T-cell (primary cell): ENCODE data around the gene KLF5. TPM values are rescaled to one million over a fixed set of nuclear protein-coding genes. Genes with fewer than 3 reads are reported as not detected.

Experiments
- ATAC-seq, 4 experiments: fragments of 200-7000 bp in 3 of 4; fragments of 150-1000 bp in 1 of 4; cut with Tn5 transposase; replicated peaks in 1 of 4; 1 replicate in 3 of 4; 2 replicates in 1 of 4; pipeline ENCODE4 v1.10.0; 2021; ENCODE audit warnings: moderate library complexity in 3 of 4, mild to moderate bottlenecking in 2 of 4, moderate number of reproducible peaks in 1 of 4
- CTCF ChIA-PET, 2 donors: fragments of 300-600 bp; sonication (Branson Sonifier 250); formaldehyde crosslinking; loops; one replicate each; lab custom pipeline; 2022; ENCODE audit warnings: antibody characterized with exemption in 2 of 2; lab: Charles Lee
- POLR2A ChIA-PET, 2 donors: fragments of 300-600 bp; sonication (Branson Sonifier 250); formaldehyde crosslinking; loops; one replicate each; lab custom pipeline; 2022; ENCODE audit warnings: antibody characterized with exemption in 2 of 2; lab: Charles Lee
- DNase-seq, 35 experiments: peaks; one replicate each; pipeline versions ENCODE4 v3.0.0 to v3.0.0-alpha.2; 2013 to 2023
- H3K27ac ChIP-seq: one replicate; pipeline ENCODE4 v1.5.1; 2013; ENCODE audit warnings: low read length
- H3K27me3 ChIP-seq, 2 experiments: replicated peaks in 1 of 2; 1 replicate in 1 of 2; 2 replicates in 1 of 2; pipeline versions ENCODE4 v1.6.1 to v1.7.0; 2013; ENCODE audit warnings: low read length in 1 of 2, mixed read lengths in 1 of 2; ENCODE audit not compliant: control insufficient read depth in 2 of 2, insufficient read depth in 2 of 2; ENCODE audit errors: extremely low read depth in 1 of 2
- H3K36me3 ChIP-seq, 2 donors: 1 replicate in 1 of 2; 2 replicates in 1 of 2; pipeline versions ENCODE4 v1.6.1 to v1.7.0; 2013; ENCODE audit warnings: low read length in 1 of 2; ENCODE audit not compliant: control insufficient read depth in 2 of 2, insufficient read depth in 1 of 2; ENCODE audit errors: extremely low read depth in 1 of 2
- H3K4me1 ChIP-seq, 2 experiments: 1 replicate in 1 of 2; 2 replicates in 1 of 2; pipeline versions ENCODE4 v1.6.1 to v1.7.0; 2013; ENCODE audit warnings: low read length in 2 of 2, mixed read lengths in 1 of 2; ENCODE audit not compliant: insufficient read depth in 2 of 2, control insufficient read depth in 1 of 2; ENCODE audit errors: extremely low read depth in 1 of 2
- H3K4me3 ChIP-seq, 2 donors: 1 replicate in 1 of 2; 2 replicates in 1 of 2; pipeline versions ENCODE4 v1.5.1 to v1.7.0; 2013; ENCODE audit warnings: mild to moderate bottlenecking in 2 of 2, low read length in 1 of 2, moderate library complexity in 1 of 2; ENCODE audit not compliant: control insufficient read depth in 1 of 2; ENCODE audit errors: extremely low read depth in 1 of 2
- H3K9me3 ChIP-seq: 2 replicates; pipeline ENCODE4 v1.7.0; 2013
- H3K27ac Mint-ChIP-seq, 2 donors: one replicate each; pipeline ENCODE4 v1.8.0; 2020 to 2021; ENCODE audit warnings: mild to moderate bottlenecking in 2 of 2, mixed read lengths in 2 of 2
- H3K27me3 Mint-ChIP-seq, 2 donors: one replicate each; pipeline ENCODE4 v1.8.0; 2021 to 2022; ENCODE audit warnings: mixed read lengths in 2 of 2
- H3K36me3 Mint-ChIP-seq: one replicate; pipeline ENCODE4 v1.8.0; 2021; ENCODE audit warnings: mixed read lengths
- H3K4me1 Mint-ChIP-seq, 3 donors: one replicate each; pipeline ENCODE4 v1.8.0; 2020 to 2022; ENCODE audit warnings: mixed read lengths in 3 of 3, mild to moderate bottlenecking in 1 of 3
- H3K4me3 Mint-ChIP-seq, 3 donors: one replicate each; pipeline ENCODE4 v1.8.0; 2020 to 2022; ENCODE audit warnings: mild to moderate bottlenecking in 3 of 3, mixed read lengths in 3 of 3, moderate library complexity in 3 of 3
- H3K9me3 Mint-ChIP-seq, 3 donors: one replicate each; pipeline ENCODE4 v1.8.0; 2020 to 2022; ENCODE audit warnings: mixed read lengths in 3 of 3
- WGBS: methylation state at CpG from one replicate; pipeline ENCODE4 v1.1.5; 2013; ENCODE audit warnings: missing lambda C conversion rate; ENCODE audit not compliant: insufficient coverage; 5-methylcytosine and 5-hydroxymethylcytosine counted together
- total RNA-seq, 35 experiments: library from RNA in 6 of 35; stranded (reverse) in 6 of 35; fragments of 120-200 nt in 1 of 35; gene quantifications; one replicate each; pipeline versions ENCODE4 v1.2.1 to v1.2.4 and lab custom pipeline; 2013 to 2026

Gene KLF5
- total RNA-seq, 5 donors from 2014 or later (not counting 1 experiment from before 2014, with no cell fraction given), result 2.5 to 6.2 (median 4.3) TPM

DNA sequence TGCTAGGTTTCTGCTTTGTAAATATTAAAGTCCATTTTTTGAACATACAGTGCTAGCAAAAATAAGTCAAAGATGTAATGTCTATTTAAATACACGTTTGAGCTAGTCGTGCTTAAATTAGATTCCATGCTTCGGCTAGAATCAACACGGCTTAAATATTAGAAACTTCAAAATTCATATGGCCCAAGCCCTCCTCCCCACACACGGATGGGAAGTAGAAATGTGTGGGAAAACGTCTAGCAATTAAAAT is 816 bp upstream of the KLF5 start:
- H3K27me3 Mint-ChIP-seq, result peaks cover 19 to 40% of the 10 kb centered on the region in 2 donors
- Histone ChIP-seq H3K27me3 (peaks cover 0 to 7% of the 10 kb centered on the region in 2 experiments), H3K36me3 (no peaks in the 10 kb centered on the region), H3K4me3 (no peak overlapping the region), H3K27ac (no peak overlapping the region), H3K4me1 (peaks cover 8 to 17% of the 10 kb centered on the region in 2 experiments), H3K9me3 (no peaks in the 10 kb centered on the region)
- ChIA-PET CTCF (no interaction called here), POLR2A (no interaction called here)
- no CpG with 5 or more reads among the region's 6 CpGs for WGBS
- peaks cover 4% of the 10 kb centered on the region for H3K36me3 Mint-ChIP-seq
- H3K4me1 Mint-ChIP-seq, result peaks cover 19 to 27% (median 24%) of the 10 kb centered on the region in 3 donors
- H3K9me3 Mint-ChIP-seq, result no peaks in the 10 kb centered on the region
- ATAC-seq (no peak), DNase-seq (no peak)
- H3K4me3 Mint-ChIP-seq, result peak overlapping the region; percentile 83 to 91 (median 86)
- no peak overlapping the region for H3K27ac Mint-ChIP-seq

DNA sequence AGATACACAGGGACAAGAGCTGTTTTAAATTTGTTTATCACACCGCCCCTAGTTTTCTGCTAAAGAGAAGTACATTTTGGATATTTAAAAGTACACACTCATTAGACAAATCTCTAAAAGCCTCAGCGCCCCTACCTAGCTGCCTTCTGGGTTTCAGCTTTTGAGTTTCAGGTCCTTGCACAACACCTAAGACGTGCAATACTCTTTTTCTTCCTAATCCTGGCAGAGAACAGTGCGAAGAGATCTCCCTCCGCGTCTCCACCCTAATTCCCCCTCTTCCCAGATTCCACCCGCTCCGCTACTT is 421 bp upstream of the KLF5 start:
- H3K4me3 Mint-ChIP-seq, result peak overlapping the region; percentile 83 to 91 (median 86)
- Histone ChIP-seq H3K36me3 (no peaks in the 10 kb centered on the region), H3K4me1 (peaks cover 8 to 17% of the 10 kb centered on the region in 2 experiments), H3K9me3 (no peaks in the 10 kb centered on the region), H3K27ac (no peak overlapping the region), H3K4me3 (peak overlapping the region; percentile 47 to 67), H3K27me3 (peaks cover 0 to 7% of the 10 kb centered on the region in 2 experiments)
- DNase-seq (no peak), ATAC-seq (peak in 3 of 4 experiments; percentile 4 to 9 (median 4))
- peak overlapping the region; percentile 20 to 80 for H3K27ac Mint-ChIP-seq
- ChIA-PET CTCF (no interaction called here), POLR2A (interaction anchor here in 1 of 2 donors (0.7 kb wide), 1 partner anchor 644 kb away, joined by 3 read pairs; no protein-coding TSS in a partner anchor)
- H3K36me3 Mint-ChIP-seq, result peaks cover 4% of the 10 kb centered on the region
- H3K27me3 Mint-ChIP-seq, result peaks cover 19 to 40% of the 10 kb centered on the region in 2 donors
- peaks cover 19 to 27% (median 24%) of the 10 kb centered on the region in 3 donors for H3K4me1 Mint-ChIP-seq
- no peaks in the 10 kb centered on the region for H3K9me3 Mint-ChIP-seq
- 2% methylated on average over 7 of the region's 8 CpGs for whole genome bisulfite sequencing

DNA sequence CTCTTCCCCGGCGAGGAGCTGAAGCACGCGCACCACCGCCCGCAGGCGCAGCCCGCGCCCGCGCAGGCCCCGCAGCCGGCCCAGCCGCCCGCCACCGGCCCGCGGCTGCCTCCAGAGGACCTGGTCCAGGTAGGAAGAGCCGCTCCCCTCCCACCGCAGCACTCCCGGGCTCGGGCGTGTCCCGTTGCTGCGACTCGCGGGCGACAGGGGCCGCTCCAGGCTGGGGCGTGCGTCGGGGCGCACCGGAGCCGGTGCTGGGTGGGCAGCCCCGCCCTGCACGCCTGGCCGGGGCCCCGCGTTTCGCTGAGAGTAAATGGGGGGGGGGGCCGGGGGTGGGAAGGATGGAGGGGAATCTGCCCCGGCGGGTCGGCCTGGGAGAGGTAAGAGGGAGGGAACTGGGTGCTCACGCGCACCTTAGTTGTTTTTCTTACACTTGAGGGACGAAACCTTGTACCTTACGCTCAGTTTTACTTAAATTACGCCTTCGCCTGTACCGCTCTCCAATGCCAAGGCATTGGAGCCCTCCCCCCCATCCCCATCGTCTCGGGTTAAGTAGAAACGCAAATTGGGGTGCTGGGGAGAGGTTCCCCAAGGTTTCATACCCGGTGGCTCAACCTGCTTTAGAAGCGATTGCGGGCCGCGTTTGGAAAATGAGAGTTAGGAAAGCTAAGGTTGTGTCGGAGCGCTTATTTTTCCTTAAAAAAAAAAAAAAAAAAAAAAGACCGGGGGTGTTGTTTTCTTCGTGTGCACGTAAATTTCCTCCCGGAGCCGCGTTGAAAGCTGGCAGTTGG is 850 bp downstream of the KLF5 start:
- Histone ChIP-seq H3K9me3 (no peaks in the 10 kb centered on the region), H3K4me1 (peaks cover 8 to 17% of the 10 kb centered on the region in 2 experiments), H3K27ac (no peak overlapping the region), H3K36me3 (no peaks in the 10 kb centered on the region), H3K27me3 (peaks cover 0 to 7% of the 10 kb centered on the region in 2 experiments), H3K4me3 (peak overlapping the region; percentile 34 to 67)
- Mint-ChIP-seq H3K27me3 (peaks cover 16 to 37% of the 10 kb centered on the region in 2 donors), H3K9me3 (no peaks in the 10 kb centered on the region), H3K4me3 (peak overlapping the region; percentile 72 to 82 (median 75)), H3K36me3 (peaks cover 4% of the 10 kb centered on the region), H3K4me1 (peaks cover 19 to 27% (median 24%) of the 10 kb centered on the region in 3 donors), H3K27ac (no peak overlapping the region)
- WGBS, result 0% methylated on average over 18 of the region's 68 CpGs
- ATAC-seq, result peak; percentile 39 to 49 (median 44)
- CTCF ChIA-PET, result interaction anchor here (0.6 to 0.7 kb wide), 5 partner anchors 12 to 1228 kb away, joined by 3 to 8 read pairs (median 4); no protein-coding TSS in a partner anchor
- DNase-seq, result peak in 32 of 35 experiments; percentile 5 to 65 (median 25)
- POLR2A ChIA-PET, result interaction anchor here in 1 of 2 donors (0.7 kb wide), 1 partner anchor 688 kb away, joined by 9 read pairs; no protein-coding TSS in a partner anchor

DNA sequence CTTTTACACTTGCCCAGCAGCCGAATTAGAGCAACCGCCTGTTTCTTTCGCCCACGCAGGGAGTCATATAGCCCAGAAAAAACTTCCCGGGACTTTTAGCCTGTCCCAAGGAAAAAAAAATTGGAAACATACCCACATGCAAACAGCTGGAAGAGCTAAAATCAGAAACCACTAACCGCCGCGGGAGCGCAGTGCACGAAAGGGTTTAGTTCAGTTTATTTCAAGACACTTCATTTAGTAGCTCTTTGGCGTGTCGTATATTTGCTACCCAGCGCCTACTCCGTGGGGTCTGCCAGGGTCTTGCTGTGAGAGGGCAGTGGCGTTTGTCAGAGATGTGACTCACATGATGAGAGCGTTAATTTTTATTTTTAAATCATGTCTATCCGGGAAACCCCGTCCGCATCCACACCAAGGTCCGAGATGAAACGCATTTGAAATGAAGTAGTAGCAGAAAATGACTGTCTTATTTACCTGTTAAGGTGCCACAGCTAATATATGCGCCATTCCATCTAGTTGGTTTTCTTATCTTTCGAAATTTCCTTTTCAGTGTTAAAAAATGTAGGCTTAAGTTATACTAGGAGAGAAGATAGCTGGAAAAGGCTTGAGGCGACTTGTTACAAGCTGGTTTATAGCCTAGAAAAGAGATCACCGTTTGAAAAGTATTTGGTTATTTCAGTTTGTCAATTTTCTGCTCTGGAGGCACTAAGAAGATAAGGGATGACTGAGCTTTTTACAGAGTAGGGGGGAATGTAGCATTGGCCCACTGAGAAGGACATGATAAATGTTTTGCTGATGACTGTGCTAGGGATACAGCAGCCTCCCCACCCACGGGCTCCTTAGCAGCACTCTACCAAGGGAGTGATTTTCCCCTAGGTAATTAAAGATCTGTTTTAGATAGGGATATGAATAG is 1.7 kb downstream of the KLF5 start:
- 37% methylated on average over 16 of the region's 26 CpGs for WGBS
- ATAC-seq (no peak), DNase-seq (peak in 3 of 35 experiments; percentile 1 to 8 (median 3))
- no peaks in the 10 kb centered on the region for H3K9me3 ChIP-seq
- Mint-ChIP-seq H3K9me3 (no peaks in the 10 kb centered on the region), H3K4me3 (peak overlapping the region; percentile 72 to 82 (median 75)), H3K36me3 (peaks cover 4% of the 10 kb centered on the region), H3K27me3 (peaks cover 12 to 30% of the 10 kb centered on the region in 2 donors), H3K27ac (peak overlapping the region in 1 of 2 donors; percentile 11), H3K4me1 (peaks cover 19 to 27% (median 24%) of the 10 kb centered on the region in 3 donors)
- no peaks in the 10 kb centered on the region for H3K36me3 ChIP-seq
- H3K4me3 ChIP-seq, result peak overlapping the region; percentile 34 to 58
- peaks cover 8 to 17% of the 10 kb centered on the region in 2 experiments for H3K4me1 ChIP-seq
- no peak overlapping the region for H3K27ac ChIP-seq
- H3K27me3 ChIP-seq, result peaks cover 0 to 7% of the 10 kb centered on the region in 2 experiments
- CTCF ChIA-PET, result interaction anchor here (0.6 to 0.7 kb wide), 4 partner anchors 11 to 688 kb away, joined by 3 to 8 read pairs (median 5); no protein-coding TSS in a partner anchor
- POLR2A ChIA-PET, result interaction anchor here (0.7 kb wide), 2 partner anchors 25 to 687 kb away, joined by 3 to 9 read pairs; no protein-coding TSS in a partner anchor

DNA sequence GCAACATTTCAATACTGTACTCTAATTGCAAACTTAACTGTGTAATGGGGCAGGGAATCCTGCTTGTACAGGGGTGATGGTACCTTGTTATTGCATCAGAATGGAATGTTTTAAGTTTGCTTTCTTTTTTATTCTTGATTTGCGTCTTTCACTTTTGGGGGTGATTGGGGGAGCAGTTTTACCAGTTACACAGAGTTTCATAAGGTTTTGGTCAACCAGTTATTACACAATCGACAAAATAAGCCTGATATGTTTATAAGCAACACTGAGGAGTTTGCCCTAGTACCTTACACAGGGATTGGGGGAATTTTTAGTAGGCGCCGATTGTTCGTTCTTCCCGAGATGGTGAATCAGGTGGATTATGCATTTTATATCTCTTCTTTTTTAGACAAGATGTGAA is 2.7 kb downstream of the KLF5 start:
- Histone ChIP-seq H3K27me3 (peaks cover 0 to 7% of the 10 kb centered on the region in 2 experiments), H3K27ac (no peak overlapping the region), H3K4me3 (no peak overlapping the region), H3K36me3 (no peaks in the 10 kb centered on the region), H3K4me1 (peaks cover 8 to 17% of the 10 kb centered on the region in 2 experiments), H3K9me3 (no peaks in the 10 kb centered on the region)
- no CpG with 5 or more reads among the region's 6 CpGs for WGBS
- ATAC-seq, result no peak
- peaks cover 4% of the 10 kb centered on the region for H3K36me3 Mint-ChIP-seq
- peaks cover 19 to 27% (median 24%) of the 10 kb centered on the region in 3 donors for H3K4me1 Mint-ChIP-seq
- peaks cover 4 to 21% of the 10 kb centered on the region in 2 donors for H3K27me3 Mint-ChIP-seq
- ChIA-PET POLR2A (no interaction called here), CTCF (interaction anchor here in 1 of 2 donors (0.5 kb wide), 1 partner anchor 247 kb away, joined by 3 read pairs; no protein-coding TSS in a partner anchor)
- DNase-seq, result no peak
- no peak overlapping the region for H3K27ac Mint-ChIP-seq
- H3K4me3 Mint-ChIP-seq, result peak overlapping the region in 1 of 3 donors; percentile 41
- H3K9me3 Mint-ChIP-seq, result no peaks in the 10 kb centered on the region

DNA sequence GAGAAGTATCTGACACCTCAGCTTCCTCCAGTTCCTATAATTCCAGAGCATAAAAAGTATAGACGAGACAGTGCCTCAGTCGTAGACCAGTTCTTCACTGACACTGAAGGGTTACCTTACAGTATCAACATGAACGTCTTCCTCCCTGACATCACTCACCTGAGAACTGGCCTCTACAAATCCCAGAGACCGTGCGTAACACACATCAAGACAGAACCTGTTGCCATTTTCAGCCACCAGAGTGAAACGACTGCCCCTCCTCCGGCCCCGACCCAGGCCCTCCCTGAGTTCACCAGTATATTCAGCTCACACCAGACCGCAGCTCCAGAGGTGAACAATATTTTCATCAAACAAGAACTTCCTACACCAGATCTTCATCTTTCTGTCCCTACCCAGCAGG is 3.1 kb downstream of the KLF5 start:
- ChIA-PET CTCF (interaction anchor here in 1 of 2 donors (0.5 kb wide), 1 partner anchor 247 kb away, joined by 3 read pairs; no protein-coding TSS in a partner anchor), POLR2A (no interaction called here)
- Histone ChIP-seq H3K9me3 (no peaks in the 10 kb centered on the region), H3K4me3 (no peak overlapping the region), H3K4me1 (peaks cover 8 to 17% of the 10 kb centered on the region in 2 experiments), H3K36me3 (no peaks in the 10 kb centered on the region), H3K27ac (no peak overlapping the region), H3K27me3 (peaks cover 0 to 7% of the 10 kb centered on the region in 2 experiments)
- peaks cover 4 to 19% of the 10 kb centered on the region in 2 donors for H3K27me3 Mint-ChIP-seq
- DNase-seq (no peak), ATAC-seq (no peak)
- H3K9me3 Mint-ChIP-seq, result no peaks in the 10 kb centered on the region
- no peak overlapping the region for H3K27ac Mint-ChIP-seq
- H3K4me3 Mint-ChIP-seq, result peak overlapping the region in 1 of 3 donors; percentile 41
- peaks cover 4% of the 10 kb centered on the region for H3K36me3 Mint-ChIP-seq
- H3K4me1 Mint-ChIP-seq, result peaks cover 19 to 27% (median 24%) of the 10 kb centered on the region in 3 donors
- 91% methylated on average over 9 of the region's 9 CpGs for WGBS
